Endothelial cell of hepatic sinusoid (primary cell): Measurements from ENCODE around the gene SAPCD1.
"Not testable (repeated sequence)": the region's sequence is repeated elsewhere in the genome, so short reads cannot be mapped to it uniquely, and the experiment has no call there.

ENCODE experiments used
- in situ Hi-C: cut with HindIII; loops from 2 replicates; pipeline ENCODE4 v1.10.0; 2017; ENCODE audit warnings: low sequenced_read_pairs

SAPCD1 gene

GRCh38 chr6:31794866-31795615 lies 32.6 kb downstream of the SAPCD1 start:
- in situ Hi-C loops, result no loop called here

GRCh38 chr6:31795616-31796298 lies 33.3 kb downstream of the SAPCD1 start, which contains the start of gene VARS1:
Gene VARS1, minus strand, starts transcription at chr6:31795752. Its CDS starts 535 bp downstream, at chr6:31795217.
- in situ Hi-C loops, result no loop called here

- in situ Hi-C loops, result no loop called here
Observed at GRCh38 chr6:31796993-31797385, 34.5 kb downstream of the SAPCD1 start.

GRCh38 chr6:31797588-31797987 lies 35.1 kb downstream of the SAPCD1 start:
- in situ Hi-C loops, result no loop called here

- in situ Hi-C loops, result no loop called here
Observed at GRCh38 chr6:31799781-31800180, 37.3 kb downstream of the SAPCD1 start.

DNA sequence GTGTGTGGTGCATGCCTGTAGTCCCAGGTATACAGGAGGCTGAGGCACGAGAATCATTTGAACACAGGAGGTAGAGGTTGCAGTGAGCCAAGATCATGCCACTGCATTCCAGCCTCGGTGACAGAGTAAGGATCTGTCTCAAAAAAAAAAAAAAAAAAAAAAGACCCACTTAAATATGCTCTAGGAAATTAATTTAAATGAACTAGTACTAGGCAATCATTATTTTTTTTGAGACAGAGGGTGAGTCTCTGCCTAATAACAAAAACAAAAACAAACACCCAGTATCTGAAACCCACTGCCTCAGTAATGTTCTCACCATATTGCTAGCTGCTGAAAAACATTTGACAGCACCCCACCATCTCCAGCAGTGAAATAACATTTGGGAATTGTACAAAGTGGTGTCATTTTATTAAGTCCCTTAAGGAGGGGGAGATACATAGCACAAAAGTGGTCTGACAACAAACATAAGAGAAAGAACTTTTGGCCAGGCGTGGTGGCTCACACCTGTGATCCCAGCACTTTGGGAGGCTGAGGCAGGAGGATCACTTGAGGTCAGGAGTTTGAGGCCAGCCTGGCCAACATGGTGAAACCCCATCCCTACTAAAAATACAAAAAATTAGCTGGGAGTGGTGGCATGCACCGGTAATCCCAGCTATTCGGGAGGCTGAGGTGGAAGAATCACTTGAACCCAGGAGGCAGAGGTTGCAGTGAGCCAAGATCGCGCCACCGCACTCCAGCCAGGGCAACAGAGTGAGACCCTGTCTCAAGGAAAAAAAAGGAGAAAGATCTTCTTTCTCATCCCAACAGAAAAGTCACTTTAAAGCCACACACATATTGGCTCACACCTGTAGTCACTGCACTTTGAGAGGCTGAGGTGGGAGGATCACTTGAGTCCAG lies 38.8 kb downstream of the SAPCD1 start:
- in situ Hi-C loops, result not testable (repeated sequence)

- in situ Hi-C loops, result loop anchor here (5.0 kb wide), 1 partner anchor 34 kb away; no protein-coding TSS in a partner anchor
Observed at GRCh38 chr6:31805939-31806469, 43.5 kb downstream of the SAPCD1 start.

- in situ Hi-C loops, result loop anchor here (5.0 kb wide), 1 partner anchor 34 kb away; no protein-coding TSS in a partner anchor
Observed at GRCh38 chr6:31806470-31807272, 44.2 kb downstream of the SAPCD1 start, which contains the start of gene LSM2. Gene LSM2, minus strand, starts transcription at chr6:31806966. Its CDS starts 209 bp downstream, at chr6:31806757.

GRCh38 chr6:31808599-31808998 lies 46.1 kb downstream of the SAPCD1 start:
- in situ Hi-C loops, result loop anchor here (5.0 kb wide), 1 partner anchor 36 kb away; no protein-coding TSS in a partner anchor

DNA sequence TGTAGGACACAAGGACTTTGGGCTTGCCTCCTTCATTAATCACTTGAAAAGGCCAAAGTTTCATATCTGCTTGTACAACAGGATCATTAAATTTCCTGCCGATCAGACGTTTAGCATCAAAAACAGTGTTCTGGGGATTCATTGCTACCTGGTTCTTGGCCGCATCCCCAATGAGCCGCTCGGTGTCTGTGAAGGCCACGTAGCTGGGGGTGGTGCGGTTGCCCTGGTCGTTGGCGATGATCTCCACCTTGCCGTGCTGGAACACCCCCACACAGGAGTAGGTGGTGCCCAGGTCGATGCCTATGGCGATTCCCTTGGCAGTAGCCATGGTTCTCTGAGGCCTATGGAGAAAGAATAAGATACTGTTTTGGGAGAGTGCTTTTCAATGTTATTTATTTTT lies 49.2 kb downstream of the SAPCD1 start:
- in situ Hi-C loops, result no loop called here

DNA sequence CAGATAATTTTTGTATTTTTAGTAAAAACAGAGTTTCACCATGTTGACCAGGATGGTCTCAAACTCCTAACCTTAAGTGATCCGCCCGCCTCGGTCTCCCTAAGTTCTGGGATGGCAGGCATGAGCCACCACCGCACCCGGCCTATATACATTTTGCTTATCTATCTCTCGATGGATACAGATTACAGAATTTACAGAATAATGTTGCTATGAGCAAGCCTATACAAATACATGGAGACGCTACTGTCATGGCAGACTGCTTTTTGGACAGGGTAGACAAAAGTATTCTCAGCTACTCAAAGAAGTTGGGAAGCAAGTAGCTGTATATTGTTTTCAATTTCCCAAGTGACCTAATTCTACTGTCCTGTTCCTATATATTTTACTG lies 51.0 kb downstream of the SAPCD1 start:
- in situ Hi-C loops, result no loop called here
